HTR-8/SVneo (cell line): ENCODE data around the gene PGD.
"Not testable (repeated sequence)": the region's sequence is repeated elsewhere in the genome, so short reads cannot be mapped to it uniquely, and the experiment has no call there.

Source experiments
- DNase-seq: peaks from one replicate; pipeline ENCODE4 v3.0.0; 2011; ENCODE audit warnings: low spot score, mixed read lengths; ENCODE audit not compliant: insufficient read length
- FAIRE-seq: peaks from 2 replicates; lab custom pipeline; 2011; peaks lifted over from hg19 to GRCh38; lab: Jason Lieb, UNC

The PGD gene

GRCh38 chr1:10398734-10399443 lies at the start of gene PGD:
TSS of gene PGD (plus strand) at chr1:10399064. CDS start at chr1:10399118, 54 bp downstream.
- peak; percentile 57 for FAIRE-seq
- peak; percentile 95 for DNase-seq

DNA sequence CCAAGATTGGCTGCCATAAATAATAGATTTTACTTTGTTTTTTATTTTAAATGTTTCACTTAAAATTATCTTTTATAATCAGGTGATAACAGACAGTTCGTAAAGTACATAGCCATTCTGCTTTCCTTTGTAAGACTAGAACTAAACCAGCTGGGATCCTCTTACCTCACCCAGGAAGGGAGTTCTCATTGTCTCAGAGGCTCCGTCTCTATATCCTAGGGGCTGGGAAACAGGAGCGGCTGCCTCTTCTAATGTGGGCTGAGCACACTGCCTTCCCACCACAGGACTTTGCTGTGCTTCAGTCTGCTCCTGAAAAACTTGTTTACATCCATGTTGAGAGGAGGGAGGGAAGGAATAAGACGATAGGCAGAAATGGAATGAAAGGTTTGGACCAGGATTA lies 45.6 kb upstream of the PGD start:
- FAIRE-seq, result no peak
- DNase-seq, result no peak

DNA sequence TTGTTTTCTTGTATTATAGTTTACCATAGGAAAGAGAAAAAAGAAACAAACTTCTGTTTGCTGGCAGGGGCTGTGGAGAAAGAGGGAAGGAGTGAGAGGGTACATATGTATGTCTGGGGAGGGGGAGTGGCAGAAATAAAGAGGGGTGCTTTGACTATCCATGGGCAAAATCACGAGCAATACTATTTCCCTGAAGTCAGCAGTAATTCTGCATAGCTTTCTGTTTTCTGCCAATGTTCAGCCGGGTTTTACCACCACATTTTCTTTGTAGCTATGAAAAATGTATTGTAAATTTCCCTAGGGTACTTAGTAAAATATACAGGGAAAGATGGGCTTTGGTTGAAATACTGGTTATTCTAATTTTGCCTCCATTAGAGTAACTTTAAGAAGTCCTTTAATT lies 45.2 kb upstream of the PGD start:
- no peak for FAIRE-seq
- no peak for DNase-seq

GRCh38 chr1:10360045-10360444 lies 38.8 kb upstream of the PGD start:
- FAIRE-seq (no peak), DNase-seq (no peak)

DNA sequence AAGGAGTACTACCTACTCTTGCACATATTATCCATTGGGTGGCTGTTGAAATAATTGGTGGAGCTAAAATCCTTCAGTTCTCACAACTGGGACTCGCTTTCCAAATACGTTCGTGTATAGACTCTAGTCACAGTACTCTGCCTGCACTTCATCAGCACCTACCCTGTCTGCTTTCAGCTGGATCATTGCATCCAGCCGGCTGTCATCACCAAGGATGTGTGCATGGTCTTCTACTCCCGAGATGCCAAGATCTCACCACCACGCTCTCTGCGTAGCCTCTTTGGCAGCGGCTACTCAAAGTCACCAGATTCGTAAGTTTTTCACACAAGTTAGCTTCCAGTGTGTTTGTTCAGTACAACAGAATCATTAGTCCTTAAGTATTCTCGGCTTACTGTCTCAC lies 37.3 kb upstream of the PGD start:
- FAIRE-seq, result no peak

DNA sequence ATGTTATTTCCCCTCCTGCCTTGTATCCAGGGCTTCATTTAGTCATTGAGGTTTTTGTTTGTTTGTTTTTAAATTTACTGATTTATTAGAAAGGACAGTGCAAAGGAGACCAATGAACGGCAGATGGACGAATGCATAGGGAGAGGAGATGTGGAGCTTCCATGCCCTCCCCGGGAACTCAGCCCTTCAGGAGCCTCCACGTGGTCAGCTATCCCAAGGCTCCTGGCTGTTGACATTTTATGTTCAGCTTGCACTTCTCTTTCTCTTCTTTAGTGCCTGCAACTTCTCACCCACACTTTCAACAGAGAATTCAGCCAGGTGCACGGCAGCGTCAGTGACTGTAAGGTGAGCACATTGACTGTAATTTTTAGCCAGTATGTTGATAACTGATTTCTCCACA lies 30.7 kb upstream of the PGD start:
- FAIRE-seq (no peak), DNase-seq (no peak)

More for the DNA sequence above, 37.3 kb upstream of the PGD start:
- no peak for DNase-seq

DNA sequence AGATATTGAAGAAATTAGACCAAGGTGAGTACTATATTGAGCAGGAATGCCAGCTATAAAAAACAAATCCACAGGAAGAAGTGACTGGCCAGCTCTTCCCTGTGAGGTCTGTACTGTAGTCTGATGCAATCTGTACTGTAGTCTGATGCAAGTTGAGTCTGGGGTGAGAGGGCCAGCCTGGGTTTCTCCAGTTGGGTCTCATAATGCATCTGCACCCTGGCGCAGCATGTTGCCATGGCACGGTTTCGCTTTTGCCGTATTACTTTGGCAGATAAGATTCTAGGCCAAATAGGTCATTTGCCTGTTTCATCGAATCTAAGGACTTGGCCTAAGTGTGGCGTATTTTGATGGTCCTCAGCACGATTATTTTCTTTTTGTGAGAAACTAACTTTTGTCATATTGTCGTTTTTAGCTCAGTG lies 24.4 kb upstream of the PGD start:
- no peak for DNase-seq
- FAIRE-seq, result no peak

- not testable (repeated sequence) for FAIRE-seq
- peak; percentile 60 for DNase-seq
Observed at GRCh38 chr1:10377365-10378029, 21.4 kb upstream of the PGD start.

DNA sequence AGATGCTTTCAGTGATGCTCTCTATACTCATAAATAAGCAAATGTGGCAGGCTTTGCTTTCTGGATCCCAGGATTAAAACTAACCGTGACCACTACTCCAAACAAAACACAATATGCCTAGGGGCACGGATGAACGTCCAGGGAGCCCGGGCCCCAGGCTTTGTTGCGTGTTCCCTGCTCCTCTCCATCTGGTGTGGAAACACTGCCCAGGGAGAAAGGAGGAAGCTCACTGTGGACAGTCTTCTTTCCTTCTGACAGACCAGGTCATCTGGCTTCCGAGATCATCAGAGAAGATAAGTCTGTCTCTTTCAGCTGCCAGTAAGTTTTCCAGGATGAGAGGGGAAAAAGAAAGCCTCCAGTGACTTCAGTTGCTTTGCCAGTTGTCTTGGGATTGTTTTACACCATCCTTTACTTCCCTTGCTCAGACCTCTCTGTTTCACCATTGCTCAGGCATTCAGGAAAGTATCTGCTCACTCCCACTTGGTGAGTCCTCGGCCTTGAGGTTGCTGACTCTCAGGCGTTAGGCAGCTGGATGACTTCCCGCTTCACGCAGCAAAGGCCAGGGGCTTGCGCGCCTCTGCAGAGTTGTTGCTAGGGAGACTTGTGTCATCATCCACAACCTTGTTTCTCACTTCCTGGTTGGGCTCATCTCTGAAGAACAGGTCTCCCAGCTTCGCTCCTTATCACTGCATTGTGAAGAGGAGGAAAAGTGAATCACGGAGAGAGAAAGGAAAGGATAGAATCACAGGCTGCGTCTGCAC lies 20.6 kb upstream of the PGD start:
- DNase-seq (no peak), FAIRE-seq (no peak)

DNA sequence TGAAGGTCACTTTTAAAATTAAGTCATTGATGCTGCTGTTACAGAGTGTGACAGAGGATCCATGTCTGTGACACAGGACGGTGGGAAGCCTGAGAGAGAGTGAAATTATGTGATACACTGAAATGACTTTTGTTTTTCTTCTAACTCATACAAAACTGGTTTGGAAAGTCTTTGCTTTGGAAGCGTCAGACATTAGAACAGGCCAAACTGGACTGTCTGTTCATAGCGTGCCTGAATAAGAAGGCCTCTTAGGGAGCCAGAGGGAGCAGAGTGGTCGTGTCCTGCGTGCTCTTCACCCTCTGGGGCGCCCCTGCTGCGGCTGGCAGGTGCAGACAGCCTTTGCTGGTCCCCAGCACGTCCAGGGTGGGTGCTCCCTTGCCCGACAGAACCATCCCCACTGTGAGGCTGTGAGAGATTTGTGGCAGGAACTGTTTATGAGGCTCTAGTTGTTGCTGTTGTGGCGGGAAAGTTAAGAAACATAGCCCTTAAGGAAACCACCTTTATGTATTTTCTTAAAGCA lies 19.7 kb upstream of the PGD start:
- no peak for FAIRE-seq

GRCh38 chr1:10379676-10380075 lies 19.2 kb upstream of the PGD start:
- FAIRE-seq, result no peak
- no peak for DNase-seq

More for the DNA sequence above, 19.7 kb upstream of the PGD start:
- DNase-seq, result no peak

DNA sequence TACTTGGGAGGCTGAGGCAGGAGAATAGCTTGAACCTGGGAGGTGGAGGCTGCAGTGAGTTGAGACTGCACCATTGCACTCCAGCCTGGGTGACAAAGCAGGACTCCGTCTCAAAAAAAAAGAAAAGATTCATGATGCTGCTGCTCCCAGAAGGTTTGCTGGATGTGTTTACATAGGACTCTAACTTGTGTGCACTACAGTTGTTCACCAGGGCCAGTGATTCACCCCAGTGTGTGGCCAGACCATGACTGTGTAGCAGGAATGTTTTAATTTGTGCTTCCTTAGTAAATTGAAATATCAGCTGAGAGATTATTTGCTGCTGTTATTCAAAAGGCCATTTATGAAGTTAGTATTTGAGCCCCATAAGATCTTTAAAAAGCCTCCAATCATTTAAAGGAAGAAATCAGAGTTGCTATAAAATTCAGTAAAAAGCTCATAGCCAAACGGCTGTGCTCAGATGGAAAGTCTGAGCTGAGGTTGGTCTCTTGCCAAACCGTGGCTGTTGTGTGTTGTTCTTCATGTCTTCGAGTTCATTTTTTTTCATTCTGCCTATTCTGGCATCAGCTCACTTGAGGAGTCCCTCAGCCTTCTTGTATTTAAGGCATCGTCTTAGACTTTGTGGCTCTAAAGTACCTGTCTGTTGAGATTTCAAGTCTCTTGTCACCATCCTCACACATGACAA lies 18.1 kb upstream of the PGD start:
- DNase-seq (no peak), FAIRE-seq (no peak)

- DNase-seq (no peak), FAIRE-seq (no peak)
Observed at GRCh38 chr1:10383630-10384029, 15.2 kb upstream of the PGD start.

GRCh38 chr1:10384219-10384618 lies 14.6 kb upstream of the PGD start:
- no peak for FAIRE-seq
- no peak for DNase-seq

DNA sequence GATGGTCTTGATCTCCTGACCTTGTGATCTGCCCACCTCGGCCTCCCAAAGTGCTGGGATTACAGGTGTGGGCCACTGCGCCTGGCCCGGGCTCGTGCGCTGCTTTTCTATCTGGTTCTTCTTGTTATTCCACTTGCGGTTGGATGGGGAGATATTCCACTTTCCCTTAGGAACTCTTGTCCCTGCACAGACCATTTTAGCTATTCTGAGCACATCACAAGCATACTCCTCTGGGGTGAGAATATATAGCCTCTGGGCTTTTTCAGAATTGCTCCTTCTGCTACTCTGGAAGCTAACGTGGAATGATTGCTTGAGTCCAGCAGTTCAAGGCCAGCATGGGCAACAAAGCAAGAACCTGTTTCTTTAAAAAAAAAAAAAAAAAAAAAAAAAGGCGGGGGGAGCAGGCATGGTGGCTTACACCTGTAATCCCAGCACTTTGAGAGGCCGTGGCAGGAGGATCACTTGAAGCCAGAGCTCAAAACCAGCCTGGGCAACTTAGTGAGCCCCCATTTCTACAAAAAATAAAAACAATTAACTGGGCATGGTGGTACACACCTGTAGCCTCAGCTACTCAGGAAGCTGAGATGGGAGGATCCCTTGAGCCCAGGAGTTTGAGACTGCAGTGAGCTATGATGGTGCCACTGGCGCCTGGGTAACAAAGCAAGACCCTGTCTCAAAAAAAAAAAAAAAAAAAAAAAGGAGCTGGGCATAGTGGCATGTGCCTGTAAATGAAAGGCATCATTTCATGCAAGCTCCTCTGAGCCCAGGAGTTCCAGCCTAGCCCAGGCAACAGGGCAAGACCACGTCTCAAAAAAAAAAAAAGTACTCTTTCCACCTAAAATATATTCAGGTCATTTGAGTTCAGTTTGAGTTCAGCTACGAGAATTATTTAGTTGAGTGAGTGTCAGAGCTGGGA lies 11.8 kb upstream of the PGD start:
- DNase-seq, result no peak
- FAIRE-seq, result no peak

- FAIRE-seq (no peak), DNase-seq (no peak)
Observed at GRCh38 chr1:10387677-10388386, 11.0 kb upstream of the PGD start.

DNA sequence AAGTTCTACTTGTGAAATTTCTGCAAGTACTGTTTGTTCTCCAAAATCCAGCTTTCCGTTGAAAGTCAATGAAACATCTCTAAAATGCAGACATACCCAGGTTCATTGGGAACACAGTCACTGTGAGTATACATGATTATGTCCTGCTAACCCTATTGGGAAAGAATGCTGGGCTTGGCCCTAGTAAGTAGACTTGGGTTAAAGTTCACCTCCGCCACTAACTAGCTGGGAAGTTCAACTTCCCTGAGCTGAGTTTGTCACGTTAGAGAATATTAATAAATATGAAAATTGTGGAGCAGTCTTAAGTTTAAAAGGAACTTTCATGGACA lies 10.5 kb upstream of the PGD start:
- FAIRE-seq (no peak), DNase-seq (no peak)

DNA sequence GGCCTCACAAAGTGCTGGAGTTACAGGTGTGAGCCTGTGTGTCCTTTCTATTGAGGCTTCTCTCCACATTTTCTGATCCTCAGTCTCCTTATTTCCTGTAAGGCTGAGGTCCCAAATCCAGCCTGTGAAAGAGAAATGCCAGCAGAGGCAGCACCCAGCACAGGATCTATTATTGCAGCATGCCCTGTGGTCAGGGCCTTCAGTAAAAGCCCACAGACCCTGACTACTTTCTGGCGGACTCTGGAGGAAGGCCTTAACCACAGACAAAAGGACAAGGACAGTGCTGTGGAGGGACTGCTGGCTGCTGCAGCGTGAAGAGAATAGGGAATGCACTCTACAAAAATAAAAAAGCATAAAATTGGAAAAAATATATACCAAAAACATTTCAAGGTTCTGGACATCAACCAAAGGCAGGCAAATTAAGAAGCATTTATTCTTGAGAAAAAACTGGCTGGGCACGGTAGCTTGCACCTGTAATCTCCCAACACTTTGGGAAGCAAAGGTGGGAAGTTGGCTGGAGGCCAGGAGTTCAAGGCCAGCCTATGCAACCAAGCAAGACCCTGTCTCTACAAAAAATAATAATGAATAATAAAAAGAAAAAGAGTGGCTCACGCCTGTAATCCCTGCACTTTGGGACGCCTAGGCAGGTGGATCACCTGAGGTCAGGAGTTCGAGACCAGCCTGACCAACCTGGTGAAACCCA lies 9.4 kb upstream of the PGD start:
- no peak for DNase-seq
- no peak for FAIRE-seq
